NCI-H510A treated with DMSO at 0.1 percent for 48 hours (cell line): ENCODE measurements around the gene SARM1.

Experiments used
- DNase-seq: peaks from one replicate; lab custom pipeline; 2025; lab: John Stamatoyannopoulos, UW

Gene SARM1

DNA sequence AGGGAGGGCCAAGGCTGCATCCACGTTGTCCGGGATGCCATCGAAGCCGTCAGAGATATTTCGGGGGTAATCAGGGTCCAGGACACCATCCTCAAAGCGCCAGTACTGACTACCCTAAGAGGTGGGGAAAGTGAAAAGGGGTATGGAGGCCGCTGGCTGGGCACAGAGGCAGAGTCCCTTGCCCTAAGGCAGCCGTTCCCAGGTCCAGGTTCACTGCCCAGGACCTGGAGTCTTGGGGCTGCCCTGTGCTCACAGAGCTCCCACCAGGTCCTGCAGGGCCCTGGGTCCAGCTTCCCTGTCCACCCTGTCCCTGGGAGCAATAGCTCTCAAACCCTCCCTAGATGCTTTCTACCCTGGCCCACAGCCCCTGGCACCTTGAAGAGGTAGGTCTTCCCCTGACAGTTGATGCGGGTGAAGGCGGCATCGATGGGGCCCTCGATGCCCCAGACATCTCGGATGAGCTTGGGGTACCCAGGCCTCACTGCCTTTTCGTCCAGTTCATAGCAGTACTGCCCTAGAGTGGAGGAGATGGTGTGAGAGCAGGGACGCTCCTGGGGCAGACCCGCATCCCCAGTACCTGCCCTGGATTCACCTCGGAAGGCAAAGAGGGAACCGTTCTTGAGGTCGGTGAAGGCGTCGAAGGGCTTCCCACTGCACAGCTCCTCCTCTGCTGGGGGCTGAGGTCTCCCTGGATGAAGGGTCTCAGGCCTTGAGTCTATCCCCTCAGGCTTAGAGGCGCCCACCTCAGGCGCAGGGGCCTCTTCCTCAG, 2.4 kb upstream of the SARM1 start:
- no peak for DNase-seq

DNA sequence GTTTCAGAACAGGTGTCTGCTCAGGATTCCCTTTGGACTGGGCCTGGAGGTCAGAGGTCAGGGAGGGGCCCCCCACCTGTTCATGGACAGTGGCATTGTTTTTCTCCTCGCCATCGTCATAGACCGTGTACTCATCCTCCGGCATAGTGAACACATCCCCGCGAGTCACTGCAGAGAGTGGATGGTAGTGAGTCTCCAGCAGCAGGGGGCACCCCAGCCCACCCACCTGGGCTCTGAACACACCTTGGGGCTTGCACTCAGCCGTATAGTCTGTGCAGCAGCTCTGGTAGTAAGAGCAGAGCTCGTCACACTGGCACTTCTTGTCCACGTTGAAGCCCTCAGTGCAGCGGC, 1.8 kb upstream of the SARM1 start:
- DNase-seq, result no peak

DNA sequence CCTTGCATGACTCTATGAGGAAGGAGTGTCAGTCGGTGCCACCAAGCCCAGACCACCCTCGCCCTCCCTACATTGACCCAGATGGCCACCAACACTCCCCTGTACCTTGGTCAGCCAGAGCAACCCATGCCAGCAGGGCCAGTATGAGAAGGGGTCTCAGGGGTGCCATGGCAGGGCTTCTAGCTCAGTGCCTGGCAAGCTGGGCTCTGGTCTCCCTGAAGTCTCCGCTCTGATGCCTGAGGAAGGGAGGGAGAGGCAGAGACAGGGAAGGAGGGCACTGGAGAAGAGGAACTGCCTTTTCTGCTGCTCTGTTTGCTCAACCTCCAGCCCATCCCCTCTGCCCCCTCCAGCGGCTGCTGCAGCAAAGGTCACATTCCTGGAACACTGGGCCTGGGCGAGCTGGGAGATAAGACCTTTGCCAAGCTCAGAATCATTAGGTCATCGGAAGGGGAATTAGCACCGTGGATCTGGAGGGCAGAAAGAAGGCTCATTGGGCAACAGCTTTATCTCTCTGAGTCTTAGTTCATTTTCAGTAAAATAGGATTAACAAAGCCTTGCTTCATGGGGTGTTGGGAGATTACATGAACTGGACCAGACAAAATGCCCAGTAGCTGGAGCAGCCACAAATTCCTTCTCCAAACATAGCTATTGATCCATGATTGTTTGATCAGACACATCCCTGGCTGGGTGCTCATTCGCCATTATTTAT, 1.3 kb upstream of the SARM1 start, which contains the start of gene VTN:
VTN (minus strand) TSS at position 273 of the 709 bp plus-strand sequence; CDS start at position 169, 104 bp downstream.
- DNase-seq, result peak; percentile 26

DNA sequence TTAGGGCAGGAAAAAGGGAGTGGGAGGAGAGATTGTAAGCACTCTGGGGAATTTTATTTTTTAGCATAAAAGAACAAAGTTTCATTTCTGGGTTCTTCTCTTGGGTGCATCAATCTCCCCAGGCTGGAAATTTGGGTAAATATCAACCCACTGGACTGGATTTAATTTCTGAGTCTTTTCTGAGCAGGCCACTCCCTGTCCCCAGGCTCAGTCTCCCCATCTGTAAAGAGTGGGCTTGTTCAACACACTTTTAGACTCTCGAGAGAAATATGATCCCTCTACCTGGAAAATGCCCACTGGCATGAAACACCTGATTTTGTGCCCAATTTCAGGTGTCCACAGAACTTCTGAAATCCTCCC, 770 bp upstream of the SARM1 start:
- no peak for DNase-seq

DNA sequence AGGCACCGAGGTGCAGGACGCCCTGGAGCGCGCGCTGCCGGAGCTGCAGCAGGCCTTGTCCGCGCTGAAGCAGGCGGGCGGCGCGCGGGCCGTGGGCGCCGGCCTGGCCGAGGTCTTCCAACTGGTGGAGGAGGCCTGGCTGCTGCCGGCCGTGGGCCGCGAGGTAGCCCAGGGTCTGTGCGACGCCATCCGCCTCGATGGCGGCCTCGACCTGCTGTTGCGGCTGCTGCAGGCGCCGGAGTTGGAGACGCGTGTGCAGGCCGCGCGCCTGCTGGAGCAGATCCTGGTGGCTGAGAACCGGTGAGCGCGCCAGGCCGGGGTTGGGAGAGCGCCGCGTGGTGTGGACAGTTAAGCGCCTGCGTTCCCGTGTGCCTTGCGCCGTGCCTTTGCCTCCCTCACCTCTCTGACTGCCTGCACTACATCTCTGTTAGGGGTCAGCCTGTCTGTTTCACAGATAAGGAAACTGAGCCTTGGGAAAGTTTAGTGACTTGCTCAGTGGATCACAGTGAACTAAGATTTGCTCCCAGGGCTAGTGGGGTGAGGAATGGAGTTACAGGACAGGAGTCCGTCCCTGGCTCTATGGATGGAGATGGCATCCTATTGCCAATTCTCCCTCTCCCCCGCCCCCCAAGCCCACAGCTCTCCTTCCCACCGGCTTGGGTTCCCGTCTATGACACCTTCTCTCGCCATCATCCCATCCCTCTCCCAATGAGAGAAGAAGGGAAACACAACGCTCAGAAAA, 880 bp downstream of the SARM1 start:
- no peak for DNase-seq

DNA sequence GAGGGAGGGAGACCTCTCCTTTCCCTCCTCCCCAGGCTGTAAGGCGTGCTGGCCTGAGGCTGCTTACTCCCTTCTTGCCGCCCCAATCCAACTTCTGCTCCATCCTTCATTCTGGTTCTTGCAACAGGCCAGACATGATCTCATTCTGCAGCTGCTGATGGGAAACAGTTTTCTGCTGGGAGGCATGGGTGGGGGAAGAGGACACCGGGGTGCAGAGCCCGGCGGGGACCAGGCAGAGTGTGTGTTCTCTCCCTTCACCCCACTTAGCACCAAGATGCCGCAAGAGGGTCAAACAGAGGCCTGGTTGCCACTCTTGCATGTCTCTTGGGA, 1.4 kb downstream of the SARM1 start:
- DNase-seq, result no peak

DNA sequence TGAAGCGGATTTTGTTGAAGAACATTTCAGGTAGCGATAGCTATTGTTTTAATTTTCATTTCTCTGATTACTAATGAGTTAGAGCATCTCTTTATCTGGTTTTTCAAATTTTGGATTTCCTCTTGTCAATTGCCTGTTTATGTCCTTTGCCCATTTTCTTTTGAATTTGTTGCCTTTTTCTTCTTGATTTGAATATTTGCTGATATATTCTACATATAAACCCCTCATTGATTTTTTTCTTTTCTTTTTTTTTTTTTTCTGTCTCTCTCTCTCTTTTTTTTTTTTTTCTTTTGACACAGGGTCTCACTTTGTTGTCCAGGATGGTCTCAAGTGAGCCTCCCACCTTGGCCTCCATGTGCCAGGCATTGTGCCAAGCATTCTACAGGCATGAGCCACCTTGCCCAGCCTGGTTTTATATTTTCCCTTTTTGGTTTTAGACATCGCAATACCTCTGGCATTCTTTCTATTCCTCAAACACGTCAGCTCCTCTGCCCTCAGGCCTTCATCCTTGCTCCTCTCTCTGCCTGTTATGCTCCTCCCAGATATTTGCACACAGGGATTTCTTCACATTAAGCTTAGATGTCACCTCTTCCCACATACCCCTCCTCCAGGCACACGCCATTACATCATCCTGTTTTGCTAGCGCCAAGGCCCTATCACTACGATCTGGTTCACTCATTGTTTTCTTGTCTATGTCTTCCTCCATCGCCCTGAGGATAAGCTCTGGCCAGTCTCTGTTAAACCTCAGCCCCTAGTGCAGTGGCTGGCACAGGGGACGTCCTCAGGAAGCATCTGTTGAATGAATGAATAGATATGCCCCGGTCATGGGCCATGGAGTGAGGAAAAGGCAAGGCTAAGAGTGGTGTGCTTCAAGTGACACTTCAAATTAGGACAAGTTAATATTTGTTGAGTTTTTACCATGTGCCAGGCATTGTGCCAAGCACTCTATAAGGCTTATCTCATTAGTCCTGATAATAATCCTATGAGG, 8.6 kb downstream of the SARM1 start:
- DNase-seq, result no peak

DNA sequence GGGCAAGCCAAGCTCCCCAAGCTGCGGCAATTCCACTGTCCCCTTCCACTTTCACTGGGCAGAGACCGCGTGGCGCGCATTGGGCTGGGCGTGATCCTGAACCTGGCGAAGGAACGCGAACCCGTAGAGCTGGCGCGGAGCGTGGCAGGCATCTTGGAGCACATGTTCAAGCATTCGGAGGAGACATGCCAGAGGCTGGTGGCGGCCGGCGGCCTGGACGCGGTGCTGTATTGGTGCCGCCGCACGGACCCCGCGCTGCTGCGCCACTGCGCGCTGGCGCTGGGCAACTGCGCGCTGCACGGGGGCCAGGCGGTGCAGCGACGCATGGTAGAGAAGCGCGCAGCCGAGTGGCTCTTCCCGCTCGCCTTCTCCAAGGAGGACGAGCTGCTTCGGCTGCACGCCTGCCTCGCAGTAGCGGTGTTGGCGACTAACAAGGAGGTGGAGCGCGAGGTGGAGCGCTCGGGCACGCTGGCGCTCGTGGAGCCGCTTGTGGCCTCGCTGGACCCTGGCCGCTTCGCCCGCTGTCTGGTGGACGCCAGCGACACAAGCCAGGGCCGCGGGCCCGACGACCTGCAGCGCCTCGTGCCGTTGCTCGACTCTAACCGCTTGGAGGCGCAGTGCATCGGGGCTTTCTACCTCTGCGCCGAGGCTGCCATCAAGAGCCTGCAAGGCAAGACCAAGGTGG, 9.8 kb downstream of the SARM1 start:
- no peak for DNase-seq

DNA sequence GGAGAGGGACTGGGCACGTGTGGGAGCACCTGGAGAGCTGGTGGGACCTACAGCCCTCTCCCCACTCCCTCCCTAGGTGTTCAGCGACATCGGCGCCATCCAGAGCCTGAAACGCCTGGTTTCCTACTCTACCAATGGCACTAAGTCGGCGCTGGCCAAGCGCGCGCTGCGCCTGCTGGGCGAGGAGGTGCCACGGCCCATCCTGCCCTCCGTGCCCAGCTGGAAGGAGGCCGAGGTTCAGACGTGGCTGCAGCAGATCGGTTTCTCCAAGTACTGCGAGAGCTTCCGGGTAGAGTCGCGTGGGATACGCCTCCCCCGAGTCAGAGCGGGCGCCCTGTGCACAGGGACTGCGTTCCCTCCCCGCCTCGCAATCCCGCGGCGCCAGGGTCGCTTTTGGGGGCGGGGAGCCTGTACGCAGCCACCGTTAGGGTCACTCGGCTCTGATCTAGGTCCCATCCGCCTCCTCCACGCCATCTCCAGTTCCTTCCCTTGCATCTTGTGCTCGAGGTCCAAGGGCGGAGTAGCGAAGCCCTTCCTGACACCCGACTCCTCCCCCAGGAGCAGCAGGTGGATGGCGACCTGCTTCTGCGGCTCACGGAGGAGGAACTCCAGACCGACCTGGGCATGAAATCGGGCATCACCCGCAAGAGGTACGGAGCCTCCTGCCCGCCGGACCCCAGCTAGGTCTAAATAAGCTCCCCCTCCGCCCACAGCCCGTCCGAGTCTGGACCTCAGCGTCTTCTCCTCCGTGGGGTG, 13.0 kb downstream of the SARM1 start:
- no peak for DNase-seq

DNA sequence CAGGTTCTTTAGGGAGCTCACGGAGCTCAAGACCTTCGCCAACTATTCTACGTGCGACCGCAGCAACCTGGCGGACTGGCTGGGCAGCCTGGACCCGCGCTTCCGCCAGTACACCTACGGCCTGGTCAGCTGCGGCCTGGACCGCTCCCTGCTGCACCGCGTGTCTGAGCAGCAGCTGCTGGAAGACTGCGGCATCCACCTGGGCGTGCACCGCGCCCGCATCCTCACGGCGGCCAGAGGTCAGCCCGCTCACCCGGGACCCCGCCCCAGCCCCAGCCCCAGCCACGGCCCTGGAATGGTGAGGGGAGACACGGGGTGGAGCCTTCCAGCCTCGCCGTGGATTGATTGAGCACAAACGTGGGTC, 13.5 kb downstream of the SARM1 start:
- no peak for DNase-seq

DNA sequence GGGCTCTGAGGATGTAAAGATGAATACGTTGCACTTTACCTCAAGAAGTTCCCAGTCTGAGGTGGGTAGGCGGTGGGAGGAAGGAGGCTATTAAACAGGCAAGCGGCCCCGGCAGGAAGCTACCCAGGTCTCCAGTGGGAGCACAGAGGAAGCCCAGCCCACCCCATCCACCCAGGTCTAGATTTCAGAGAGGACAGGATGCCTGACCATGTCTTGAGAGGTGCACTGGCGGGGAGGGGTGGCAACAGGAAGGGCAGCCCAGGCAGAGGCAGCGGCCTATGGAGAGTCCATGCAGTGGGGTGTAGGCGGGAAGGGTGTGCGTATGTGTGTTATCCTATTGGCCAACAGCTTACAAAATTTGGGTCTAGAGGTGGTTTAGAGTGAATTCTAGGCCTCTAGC, 13.9 kb downstream of the SARM1 start:
- DNase-seq, result no peak

DNA sequence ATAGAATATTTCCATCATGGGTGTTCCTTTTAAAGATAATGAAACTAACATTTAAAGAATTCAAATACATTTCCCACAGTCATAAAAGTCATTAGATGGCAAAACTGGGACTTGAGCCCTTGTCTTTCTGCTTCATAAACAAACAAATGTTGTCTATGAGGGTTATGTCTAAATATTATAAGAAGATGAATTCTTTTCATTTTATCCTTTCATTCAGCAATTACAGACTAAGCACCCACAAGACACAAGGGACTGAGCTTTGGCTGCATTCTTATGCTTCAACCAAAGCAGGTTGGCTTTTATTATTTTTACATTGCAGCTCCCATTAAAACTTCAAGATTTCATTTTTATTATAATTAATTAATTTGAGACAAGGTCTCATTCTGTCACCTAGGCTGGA, 14.9 kb downstream of the SARM1 start:
- DNase-seq, result no peak

DNA sequence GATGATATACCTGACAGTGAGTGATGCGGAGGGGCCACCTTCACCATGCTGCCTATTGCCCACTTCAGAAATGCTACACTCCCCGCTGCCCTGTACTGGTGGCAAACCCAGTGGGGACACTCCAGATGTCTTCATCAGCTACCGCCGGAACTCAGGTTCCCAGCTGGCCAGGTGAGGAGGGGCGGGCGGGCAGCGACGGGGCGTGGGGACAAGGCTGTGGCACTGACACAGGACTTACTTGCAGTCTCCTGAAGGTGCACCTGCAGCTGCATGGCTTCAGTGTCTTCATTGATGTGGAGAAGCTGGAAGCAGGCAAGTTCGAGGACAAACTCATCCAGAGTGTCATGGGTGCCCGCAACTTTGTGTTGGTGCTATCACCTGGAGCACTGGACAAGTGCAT, 16.6 kb downstream of the SARM1 start:
- no peak for DNase-seq

DNA sequence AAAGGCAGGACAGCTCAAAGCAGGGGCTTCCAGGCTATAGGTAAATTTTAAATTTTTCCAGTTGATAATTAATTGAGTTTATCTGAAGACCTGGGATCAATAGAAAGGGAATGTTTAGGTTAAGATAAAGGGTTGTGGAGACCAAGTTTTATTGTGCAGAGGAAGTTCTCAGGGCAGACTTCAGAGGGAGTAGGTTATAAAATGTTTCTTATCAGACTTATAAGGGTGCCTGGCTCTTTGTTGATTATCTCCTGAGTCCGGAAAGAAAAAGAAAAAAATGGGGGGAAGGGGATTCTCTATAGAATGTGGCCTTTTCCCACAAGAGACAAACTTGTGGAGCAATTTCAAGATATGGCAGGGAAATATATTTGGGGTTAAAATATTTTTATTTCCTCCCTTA, 18.6 kb downstream of the SARM1 start:
- no peak for DNase-seq

DNA sequence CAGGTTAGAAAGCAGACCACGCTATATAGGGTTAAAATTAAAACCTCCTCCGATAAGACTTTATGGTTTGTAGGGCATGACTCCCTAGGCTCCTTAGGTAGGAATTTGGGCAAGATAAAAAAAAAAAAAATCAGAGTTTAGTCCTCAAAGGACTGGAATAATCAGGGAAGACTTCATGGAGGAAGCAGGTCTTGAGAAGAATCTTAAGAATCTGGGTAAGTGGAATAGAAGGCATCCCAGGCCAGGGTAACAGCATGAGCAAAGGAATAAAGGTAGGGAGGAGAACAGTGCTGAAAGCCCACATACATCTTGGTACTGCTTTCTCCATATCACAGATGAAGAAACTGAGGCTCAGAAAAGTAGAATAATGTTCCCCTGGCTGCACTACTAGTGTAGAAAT, 19.1 kb downstream of the SARM1 start:
- no peak for DNase-seq

DNA sequence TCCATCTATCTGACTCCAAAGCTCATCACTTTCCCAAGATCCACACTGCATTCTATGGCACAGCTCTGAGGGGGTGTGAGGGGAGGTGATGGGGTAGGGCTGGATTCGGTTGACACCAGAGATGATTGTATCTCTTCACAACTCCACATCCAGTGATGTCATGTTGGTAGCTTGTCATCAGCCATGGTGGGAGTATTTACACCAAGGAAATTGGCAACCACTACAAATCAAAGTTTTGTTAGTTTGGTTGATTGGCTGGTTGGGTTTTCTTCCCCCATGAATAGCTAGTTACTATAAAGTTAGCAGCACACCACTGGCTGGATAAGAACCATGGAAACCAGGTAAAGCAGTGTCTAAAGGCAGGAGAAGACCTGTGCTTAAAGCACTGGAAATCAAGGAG, 19.5 kb downstream of the SARM1 start:
- no peak for DNase-seq

DNA sequence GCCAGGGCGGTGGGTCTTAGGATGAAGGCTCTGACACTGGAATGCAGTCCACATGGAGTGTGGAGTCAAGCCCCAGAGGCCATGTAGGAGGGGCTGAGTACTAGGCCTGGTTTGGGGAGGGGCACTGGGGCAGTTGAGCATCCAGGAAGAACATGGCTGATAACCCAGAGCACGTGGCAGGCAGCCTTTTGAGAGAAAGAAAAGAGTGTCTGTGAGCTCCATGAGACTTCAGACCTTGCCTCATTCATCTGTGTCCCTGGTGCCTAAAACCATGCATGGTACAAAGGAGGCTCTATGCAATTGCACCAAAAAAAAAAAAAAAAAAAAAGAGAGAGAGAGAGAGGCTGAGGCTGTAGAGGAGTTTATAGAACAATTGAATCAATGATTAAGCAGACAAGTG, 19.9 kb downstream of the SARM1 start:
- no peak for DNase-seq

DNA sequence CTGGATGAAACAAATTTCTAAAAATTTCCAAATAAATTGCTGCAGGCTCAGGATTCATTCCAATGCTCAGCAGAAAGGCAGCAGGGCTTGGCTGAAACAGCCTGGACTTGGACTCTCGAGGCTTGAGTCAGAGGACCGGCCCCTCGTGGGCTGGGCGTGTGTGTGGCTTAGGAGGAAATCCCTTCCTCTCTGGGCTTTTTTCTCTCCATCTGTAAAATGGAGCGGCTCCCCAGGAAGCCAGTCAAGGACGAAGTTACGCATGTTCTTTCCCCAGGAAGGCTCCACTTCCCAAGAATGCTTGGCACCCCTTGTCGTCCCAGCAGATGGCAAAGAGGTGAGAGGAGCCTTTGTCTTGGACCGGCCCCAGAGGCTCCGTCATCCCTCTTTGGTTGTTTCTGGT, 21.0 kb downstream of the SARM1 start:
- DNase-seq, result no peak

DNA sequence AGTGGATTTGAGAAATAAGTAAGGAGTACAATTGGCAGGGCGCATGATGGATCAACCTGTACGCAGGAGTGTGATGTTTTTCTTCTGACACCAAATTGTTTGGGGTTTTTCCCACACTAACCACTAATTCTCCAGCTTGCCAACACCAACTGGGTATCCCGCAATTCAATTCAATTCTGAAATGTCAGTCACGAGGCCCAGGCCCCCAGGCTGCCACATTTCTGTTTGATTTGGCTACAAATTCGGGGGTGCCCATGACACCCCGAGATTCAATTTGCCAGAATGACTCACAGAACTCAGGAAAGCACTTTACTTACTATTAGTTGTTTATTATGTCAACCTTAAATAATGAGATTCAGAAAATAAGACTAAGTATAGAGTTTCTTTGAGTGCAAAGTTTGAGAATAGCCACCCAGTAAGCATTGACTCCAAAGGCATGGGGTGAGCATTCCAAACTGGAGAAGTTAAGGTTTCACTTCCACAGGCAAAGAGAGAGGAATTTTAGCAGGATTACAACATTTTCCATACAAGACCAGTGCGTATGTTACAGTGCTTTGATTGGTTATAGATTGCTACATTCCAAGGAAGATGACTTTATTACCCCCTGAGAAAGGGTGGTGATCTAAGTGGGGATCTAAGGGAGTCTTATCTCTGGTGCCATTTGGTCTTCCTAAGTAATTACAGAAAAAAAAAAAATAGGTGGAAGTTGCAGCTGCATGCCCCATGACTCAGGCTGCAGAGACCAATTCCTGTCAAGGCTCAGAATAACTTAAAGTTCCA, 23.0 kb downstream of the SARM1 start:
- DNase-seq, result no peak

DNA sequence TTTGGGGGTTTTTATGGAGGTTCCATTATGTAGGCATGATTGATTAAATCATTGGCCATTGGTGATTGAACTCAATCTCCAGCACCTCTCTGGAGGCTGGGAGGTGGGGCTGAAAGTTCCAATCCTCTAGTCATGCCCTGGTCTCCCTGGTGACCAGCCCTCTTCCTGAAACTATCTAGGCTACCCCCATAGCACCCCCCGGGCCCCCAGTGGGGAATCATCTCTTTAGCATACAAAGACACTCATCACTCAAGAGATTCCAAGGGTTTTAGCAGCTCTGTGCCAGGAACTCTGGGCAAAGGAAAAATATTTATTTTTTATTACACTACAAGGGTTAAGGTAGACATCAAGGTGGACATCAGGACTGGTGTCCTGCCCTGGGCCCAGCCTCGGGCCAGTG, 23.9 kb downstream of the SARM1 start:
- no peak for DNase-seq
